Measurements from ENCODE around the gene SDC4. TPM values are rescaled to one million over a fixed set of nuclear protein-coding genes. Genes with fewer than 3 reads are reported as not detected.

Gene SDC4
- total and polyA plus RNA-seq, 3 donors from 2014 or later: 124 to 234 (median 191) TPM

- Histone ChIP-seq H3K27ac (no peak overlapping the region), H3K4me3 (no peak overlapping the region), H3K9me3 (no peaks in the 10 kb centered on the region), H3K36me3 (ENCODE audit: low read depth, missing control alignments) (no peaks in the 10 kb centered on the region), H3K4me1 (no peaks in the 10 kb centered on the region), H3K27me3 (no peaks in the 10 kb centered on the region)
- intact Hi-C loops (cut with DNase I; ENCODE audit: low total_unique reads): no loop called here
- no peak for DNase-seq
- WGBS, 2 donors: 82 to 92% methylated on average over 2 of the region's 2 CpGs
- no peak for TF ChIP-seq CTCF (IDR thresholded peaks at IDR 0.05)
- no peak for TF ChIP-seq POLR2A (IDR thresholded peaks at IDR 0.05)
Measured at GRCh38 chr20:45391559-45391958, 43.3 kb upstream of the SDC4 start.

GRCh38 chr20:45390931-45391330 is 42.7 kb upstream of the SDC4 start:
- no peaks in the 10 kb centered on the region for H3K9me3 ChIP-seq
- no peak for DNase-seq
- no peaks in the 10 kb centered on the region for H3K27me3 ChIP-seq
- intact Hi-C loops (cut with DNase I; ENCODE audit: low total_unique reads): no loop called here
- H3K36me3 ChIP-seq (ENCODE audit: low read depth, missing control alignments): no peaks in the 10 kb centered on the region
- WGBS, 2 donors: 92 to 97% methylated on average over 2 of the region's 2 CpGs
- TF ChIP-seq CTCF (IDR thresholded peaks at IDR 0.05) (no peak), POLR2A (IDR thresholded peaks at IDR 0.05) (no peak)
- H3K4me3 ChIP-seq: no peak overlapping the region
- no peaks in the 10 kb centered on the region for H3K4me1 ChIP-seq
- H3K27ac ChIP-seq: no peak overlapping the region

- Histone ChIP-seq H3K27ac (no peak overlapping the region), H3K27me3 (no peaks in the 10 kb centered on the region), H3K9me3 (no peaks in the 10 kb centered on the region), H3K36me3 (ENCODE audit: low read depth, missing control alignments) (no peaks in the 10 kb centered on the region), H3K4me1 (no peaks in the 10 kb centered on the region), H3K4me3 (no peak overlapping the region)
- DNase-seq: no peak
- intact Hi-C loops (cut with DNase I; ENCODE audit: low total_unique reads): no loop called here
- WGBS, 2 donors: 94 to 95% methylated on average over 1 of the region's 1 CpG
- no peak for TF ChIP-seq CTCF (IDR thresholded peaks at IDR 0.05)
- no peak for TF ChIP-seq POLR2A (IDR thresholded peaks at IDR 0.05)
Measured at GRCh38 chr20:45387274-45387673, 39.0 kb upstream of the SDC4 start.

GRCh38 chr20:45378191-45378590 is 30.0 kb upstream of the SDC4 start, which contains the start of gene TP53TG5:
TP53TG5 (minus strand) TSS chr20:45378325; CDS start chr20:45378236, 89 bp downstream.
- WGBS, 2 donors: 86 to 90% methylated on average over 1 of the region's 1 CpG
- Histone ChIP-seq H3K4me1 (peaks cover 2% of the 10 kb centered on the region), H3K36me3 (ENCODE audit: low read depth, missing control alignments) (no peaks in the 10 kb centered on the region), H3K27me3 (no peaks in the 10 kb centered on the region), H3K4me3 (no peak within 1 kb of the TSS), H3K27ac (no peak within 1 kb of the TSS), H3K9me3 (no peaks in the 10 kb centered on the region)
- intact Hi-C loops (cut with DNase I; ENCODE audit: low total_unique reads): no loop called here
- DNase-seq: no peak
- no peak for TF ChIP-seq POLR2A (IDR thresholded peaks at IDR 0.05)
- TF ChIP-seq CTCF (IDR thresholded peaks at IDR 0.05): no peak

GRCh38 chr20:45377269-45377668 is 29.0 kb upstream of the SDC4 start:
- Histone ChIP-seq H3K36me3 (ENCODE audit: low read depth, missing control alignments) (no peaks in the 10 kb centered on the region), H3K4me3 (no peak overlapping the region), H3K27ac (no peak overlapping the region), H3K4me1 (peaks cover 3% of the 10 kb centered on the region), H3K9me3 (no peaks in the 10 kb centered on the region), H3K27me3 (no peaks in the 10 kb centered on the region)
- DNase-seq: no peak
- intact Hi-C loops (cut with DNase I; ENCODE audit: low total_unique reads): no loop called here
- WGBS, 2 donors: 82% methylated on average over 11 of the region's 11 CpGs
- TF ChIP-seq POLR2A (IDR thresholded peaks at IDR 0.05) (no peak), CTCF (IDR thresholded peaks at IDR 0.05) (no peak)

All from testis (tissue), 3 donors.